ENCODE data around the gene PBX1.

The PBX1 gene

GRCh38 chr1:164779376-164779775 is 220.4 kb downstream of the PBX1 start:
- H3K4me2 ChIP-seq (ENCODE audit: insufficient read depth, low read length), result no peak overlapping the region
- peaks cover 8% of the 10 kb centered on the region for H3K27me3 ChIP-seq (ENCODE audit: insufficient read depth, low read length, poor library complexity)
- no peak overlapping the region for H2AFZ ChIP-seq (ENCODE audit: low read depth, low read length)
- no peaks in the 10 kb centered on the region for H4K20me1 ChIP-seq (ENCODE audit: insufficient read depth, low read length)
- H3K9ac ChIP-seq (ENCODE audit: low read depth, low read length), result no peak overlapping the region
- H3K27ac ChIP-seq (ENCODE audit: low read length), result no peak overlapping the region
- no peaks in the 10 kb centered on the region for H3K36me3 ChIP-seq (ENCODE audit: insufficient read depth, low read length)
- ATAC-seq (ENCODE audit: insufficient read depth, low read depth) (no peak), DNase-seq (no peak)
- TF ChIP-seq EZH2 (IDR thresholded peaks at IDR 0.05; ENCODE audit: borderline replicate concordance, low read depth, low read length, severe bottlenecking), result no peak
- TF ChIP-seq, protein P1, sequence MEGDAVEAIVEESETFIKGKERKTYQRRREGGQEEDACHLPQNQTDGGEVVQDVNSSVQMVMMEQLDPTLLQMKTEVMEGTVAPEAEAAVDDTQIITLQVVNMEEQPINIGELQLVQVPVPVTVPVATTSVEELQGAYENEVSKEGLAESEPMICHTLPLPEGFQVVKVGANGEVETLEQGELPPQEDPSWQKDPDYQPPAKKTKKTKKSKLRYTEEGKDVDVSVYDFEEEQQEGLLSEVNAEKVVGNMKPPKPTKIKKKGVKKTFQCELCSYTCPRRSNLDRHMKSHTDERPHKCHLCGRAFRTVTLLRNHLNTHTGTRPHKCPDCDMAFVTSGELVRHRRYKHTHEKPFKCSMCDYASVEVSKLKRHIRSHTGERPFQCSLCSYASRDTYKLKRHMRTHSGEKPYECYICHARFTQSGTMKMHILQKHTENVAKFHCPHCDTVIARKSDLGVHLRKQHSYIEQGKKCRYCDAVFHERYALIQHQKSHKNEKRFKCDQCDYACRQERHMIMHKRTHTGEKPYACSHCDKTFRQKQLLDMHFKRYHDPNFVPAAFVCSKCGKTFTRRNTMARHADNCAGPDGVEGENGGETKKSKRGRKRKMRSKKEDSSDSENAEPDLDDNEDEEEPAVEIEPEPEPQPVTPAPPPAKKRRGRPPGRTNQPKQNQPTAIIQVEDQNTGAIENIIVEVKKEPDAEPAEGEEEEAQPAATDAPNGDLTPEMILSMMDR (IDR thresholded peaks at IDR 0.05; ENCODE audit: borderline replicate concordance, extremely low read depth, low read length, poor library complexity, severe bottlenecking), result no peak
- no peaks in the 10 kb centered on the region for H3K9me3 ChIP-seq (ENCODE audit: insufficient read depth, low read length, severe bottlenecking)
- no peak overlapping the region for H3K4me3 ChIP-seq (ENCODE audit: low read depth in 1 of 2, low read length in 2 of 2)
- no peaks in the 10 kb centered on the region for H3K79me2 ChIP-seq (ENCODE audit: insufficient read depth, low read length)
- no peaks in the 10 kb centered on the region for H3K4me1 ChIP-seq (ENCODE audit: insufficient read depth, low read length)

GRCh38 chr1:164780111-164780812 is 221.3 kb downstream of the PBX1 start:
- H3K79me2 ChIP-seq (ENCODE audit: insufficient read depth, low read length), result no peaks in the 10 kb centered on the region
- no peaks in the 10 kb centered on the region for H3K36me3 ChIP-seq (ENCODE audit: insufficient read depth, low read length)
- H3K9me3 ChIP-seq (ENCODE audit: insufficient read depth, low read length, severe bottlenecking), result no peaks in the 10 kb centered on the region
- DNase-seq (no peak), ATAC-seq (ENCODE audit: insufficient read depth, low read depth) (no peak)
- H3K9ac ChIP-seq (ENCODE audit: low read depth, low read length), result no peak overlapping the region
- H3K27me3 ChIP-seq (ENCODE audit: insufficient read depth, low read length, poor library complexity), result peaks cover 8% of the 10 kb centered on the region
- H3K4me1 ChIP-seq (ENCODE audit: insufficient read depth, low read length), result no peaks in the 10 kb centered on the region
- H2AFZ ChIP-seq (ENCODE audit: low read depth, low read length), result no peak overlapping the region
- TF ChIP-seq, protein P1 (IDR thresholded peaks at IDR 0.05; ENCODE audit: borderline replicate concordance, extremely low read depth, low read length, poor library complexity, severe bottlenecking), result no peak
- TF ChIP-seq EZH2 (IDR thresholded peaks at IDR 0.05; ENCODE audit: borderline replicate concordance, low read depth, low read length, severe bottlenecking), result no peak
- H4K20me1 ChIP-seq (ENCODE audit: insufficient read depth, low read length), result no peaks in the 10 kb centered on the region
- H3K4me3 ChIP-seq (ENCODE audit: low read depth in 1 of 2, low read length in 2 of 2), result no peak overlapping the region
- no peak overlapping the region for H3K4me2 ChIP-seq (ENCODE audit: insufficient read depth, low read length)
- no peak overlapping the region for H3K27ac ChIP-seq (ENCODE audit: low read length)

- ATAC-seq (ENCODE audit: insufficient read depth, low read depth) (no peak), DNase-seq (no peak)
- H3K4me2 ChIP-seq (ENCODE audit: insufficient read depth, low read length), result no peak overlapping the region
- no peak overlapping the region for H3K9ac ChIP-seq (ENCODE audit: low read depth, low read length)
- no peaks in the 10 kb centered on the region for H3K4me1 ChIP-seq (ENCODE audit: insufficient read depth, low read length)
- H3K79me2 ChIP-seq (ENCODE audit: insufficient read depth, low read length), result no peaks in the 10 kb centered on the region
- no peaks in the 10 kb centered on the region for H3K9me3 ChIP-seq (ENCODE audit: insufficient read depth, low read length, severe bottlenecking)
- H3K4me3 ChIP-seq (ENCODE audit: low read depth in 1 of 2, low read length in 2 of 2), result no peak overlapping the region
- H3K27ac ChIP-seq (ENCODE audit: low read length), result no peak overlapping the region
- peaks cover 4% of the 10 kb centered on the region for H3K27me3 ChIP-seq (ENCODE audit: insufficient read depth, low read length, poor library complexity)
- H2AFZ ChIP-seq (ENCODE audit: low read depth, low read length), result no peak overlapping the region
- H3K36me3 ChIP-seq (ENCODE audit: insufficient read depth, low read length), result no peaks in the 10 kb centered on the region
- no peaks in the 10 kb centered on the region for H4K20me1 ChIP-seq (ENCODE audit: insufficient read depth, low read length)
- TF ChIP-seq, protein P1 (IDR thresholded peaks at IDR 0.05; ENCODE audit: borderline replicate concordance, extremely low read depth, low read length, poor library complexity, severe bottlenecking), result no peak
- no peak for TF ChIP-seq EZH2 (IDR thresholded peaks at IDR 0.05; ENCODE audit: borderline replicate concordance, low read depth, low read length, severe bottlenecking)
These were observed 221.9 kb downstream of the PBX1 start for GRCh38 chr1:164780863-164781262.

Data from DND-41 (cell line).